ENCODE results near the gene FAU.
A peak's percentile ranks its signal among the peaks of the same experiment; 100 is the strongest.

The FAU gene

DNA sequence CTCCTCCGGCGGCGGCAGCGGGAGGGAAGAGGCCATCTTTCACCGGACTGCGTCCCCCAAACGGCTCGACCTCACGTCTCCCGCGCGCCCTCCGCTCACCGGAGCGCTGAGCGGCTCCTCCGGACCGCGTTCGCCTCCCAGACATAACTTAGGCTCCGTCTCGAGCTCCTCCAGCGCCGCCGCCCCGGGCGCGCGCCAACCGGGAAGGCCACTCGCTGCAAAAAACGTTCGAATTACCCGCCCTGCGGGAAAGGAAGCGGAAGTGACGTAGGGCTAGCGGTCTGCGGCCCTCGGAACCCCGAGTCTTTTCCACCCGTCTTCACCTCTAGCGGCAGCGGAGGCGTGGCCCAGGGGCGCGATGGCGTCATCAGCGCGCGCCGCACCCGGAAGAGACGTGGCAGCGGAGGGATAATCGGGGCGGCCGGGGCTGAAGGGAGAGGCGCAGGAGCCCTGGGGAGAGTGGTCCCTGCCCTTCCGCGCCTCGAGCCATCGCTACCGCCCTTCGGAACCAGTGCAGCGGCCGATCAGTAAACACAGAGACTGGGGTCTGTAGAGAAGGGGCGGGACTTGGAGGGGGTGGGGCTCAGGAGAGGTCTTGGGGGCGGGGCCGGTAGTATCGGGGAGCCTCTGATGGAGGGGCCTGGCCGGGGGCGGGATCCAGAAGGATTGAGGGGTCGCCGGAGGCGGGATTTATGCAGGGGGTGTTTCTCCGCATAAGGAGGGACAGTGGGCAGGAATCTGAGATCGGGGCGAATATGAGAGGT lies 37.9 kb downstream of the FAU start, which contains the start of the genes CDCA5 and ZFPL1:
TSS of gene CDCA5 (minus strand) at position 207 of the 764 bp plus-strand sequence. CDS start at position 145, 62 bp downstream.
TSS of gene ZFPL1 (plus strand) at position 389 of the 764 bp plus-strand sequence. CDS start 477 bp downstream, outside the sequence.
- Histone ChIP-seq H3K9ac (ENCODE audit: low read length) (peak within 1 kb of the TSS; percentile 97), H3K4me1 (ENCODE audit: control insufficient read depth, insufficient read depth, low read length) (peaks cover 18% of the 10 kb centered on the region), H3K9me3 (ENCODE audit: control insufficient read depth, low read length) (no peaks in the 10 kb centered on the region), H3K27me3 (replicated peaks; ENCODE audit: control insufficient read depth, insufficient read depth, low read length) (no peaks in the 10 kb centered on the region), H3K4me3 (ENCODE audit: low read length) (peak within 1 kb of the TSS; percentile 97), H3K36me3 (ENCODE audit: control insufficient read depth, insufficient read depth, low read length, severe bottlenecking) (peaks cover 37% of the 10 kb centered on the region)
- peak; percentile 98 for DNase-seq (ENCODE audit: low read depth)

- Histone ChIP-seq H3K4me1 (ENCODE audit: control insufficient read depth, insufficient read depth, low read length) (peaks cover 18% of the 10 kb centered on the region), H3K4me3 (ENCODE audit: low read length) (peak overlapping the region; percentile 97), H3K9me3 (ENCODE audit: control insufficient read depth, low read length) (no peaks in the 10 kb centered on the region), H3K9ac (ENCODE audit: low read length) (peak overlapping the region; percentile 97), H3K27me3 (replicated peaks; ENCODE audit: control insufficient read depth, insufficient read depth, low read length) (no peaks in the 10 kb centered on the region), H3K36me3 (ENCODE audit: control insufficient read depth, insufficient read depth, low read length, severe bottlenecking) (peaks cover 30% of the 10 kb centered on the region)
- no peak for DNase-seq (ENCODE audit: low read depth)
Observed at GRCh38 chr11:65083134-65083833, 38.6 kb downstream of the FAU start.

DNA sequence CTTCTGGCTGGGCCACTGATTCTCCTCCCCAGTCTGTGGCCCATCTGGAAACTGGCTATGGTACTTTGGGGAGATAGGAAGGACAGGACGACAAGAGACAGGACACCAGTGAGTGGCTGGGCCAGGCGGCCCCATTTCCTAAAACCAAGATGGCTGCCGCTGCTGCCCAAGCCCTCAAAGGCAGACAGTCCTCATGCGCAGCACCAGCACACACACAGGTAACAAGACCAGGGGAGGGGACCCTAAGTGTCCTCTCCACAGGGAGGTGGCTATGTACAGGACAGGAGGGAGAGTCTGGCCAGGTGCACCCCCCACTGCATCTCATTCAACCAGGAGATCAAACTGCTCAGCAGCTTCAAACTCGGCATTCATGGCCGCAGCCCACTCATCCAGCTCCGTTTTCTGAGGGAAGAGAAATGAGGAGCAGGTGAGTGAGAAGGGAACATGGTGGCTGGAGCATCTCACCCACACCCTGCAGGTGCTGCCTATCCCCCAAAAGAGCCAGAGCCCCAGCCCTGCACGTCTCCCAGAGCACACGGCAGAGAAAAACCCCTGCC lies 43.1 kb downstream of the FAU start:
- Histone ChIP-seq H3K27me3 (replicated peaks; ENCODE audit: control insufficient read depth, insufficient read depth, low read length) (no peaks in the 10 kb centered on the region), H3K9ac (ENCODE audit: low read length) (no peak overlapping the region), H3K36me3 (ENCODE audit: control insufficient read depth, insufficient read depth, low read length, severe bottlenecking) (no peaks in the 10 kb centered on the region), H3K9me3 (ENCODE audit: control insufficient read depth, low read length) (no peaks in the 10 kb centered on the region), H3K4me3 (ENCODE audit: low read length) (no peak overlapping the region), H3K4me1 (ENCODE audit: control insufficient read depth, insufficient read depth, low read length) (peaks cover 5% of the 10 kb centered on the region)
- DNase-seq (ENCODE audit: low read depth) = no peak

DNA sequence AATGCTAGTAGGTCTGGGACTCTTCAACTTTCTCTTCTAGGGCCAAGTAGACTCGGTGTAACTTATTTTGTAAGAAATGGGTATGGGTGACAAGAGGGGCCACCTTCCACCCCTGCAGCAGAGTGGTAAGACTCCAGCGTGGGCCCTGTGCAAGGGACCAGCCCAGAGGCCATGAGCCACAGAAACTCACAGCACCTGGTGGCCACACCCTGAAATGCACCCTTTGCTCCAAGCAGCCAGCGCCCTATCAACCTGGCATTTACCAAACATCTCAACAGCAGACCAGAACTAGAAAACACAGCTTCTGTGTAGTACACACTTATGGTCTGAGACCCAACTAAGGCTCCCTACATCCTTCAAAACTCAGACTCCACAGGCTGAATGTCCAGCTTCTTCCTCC lies 43.8 kb downstream of the FAU start:
- no peaks in the 10 kb centered on the region for H3K27me3 ChIP-seq (replicated peaks; ENCODE audit: control insufficient read depth, insufficient read depth, low read length)
- H3K4me1 ChIP-seq (ENCODE audit: control insufficient read depth, insufficient read depth, low read length) = peaks cover under 1% of the 10 kb centered on the region
- H3K9ac ChIP-seq (ENCODE audit: low read length) = no peak overlapping the region
- H3K9me3 ChIP-seq (ENCODE audit: control insufficient read depth, low read length) = no peaks in the 10 kb centered on the region
- peak; percentile 34 for DNase-seq (ENCODE audit: low read depth)
- no peak overlapping the region for H3K4me3 ChIP-seq (ENCODE audit: low read length)
- no peaks in the 10 kb centered on the region for H3K36me3 ChIP-seq (ENCODE audit: control insufficient read depth, insufficient read depth, low read length, severe bottlenecking)

GRCh38 chr11:65077451-65077850 lies 44.5 kb downstream of the FAU start:
- no peak overlapping the region for H3K9ac ChIP-seq (ENCODE audit: low read length)
- no peak for DNase-seq (ENCODE audit: low read depth)
- no peaks in the 10 kb centered on the region for H3K36me3 ChIP-seq (ENCODE audit: control insufficient read depth, insufficient read depth, low read length, severe bottlenecking)

DNA sequence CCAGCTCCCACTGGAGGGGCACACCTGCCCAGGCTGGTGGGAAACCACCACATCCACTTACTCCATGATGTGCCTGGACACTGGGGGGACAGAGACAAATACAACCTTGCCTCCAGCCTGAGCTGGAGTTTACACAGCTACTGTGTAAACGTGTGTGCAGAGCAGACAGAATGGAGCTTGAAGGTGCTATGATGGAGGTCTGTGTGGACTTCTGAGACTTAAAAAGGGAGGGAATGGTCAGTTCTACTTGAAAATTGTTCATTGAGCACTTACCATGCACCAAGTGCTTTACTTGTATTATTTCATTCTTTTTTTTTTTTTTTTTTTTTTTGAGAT lies 49.3 kb downstream of the FAU start:
- Histone ChIP-seq H3K4me3 (ENCODE audit: low read length) (no peak overlapping the region), H3K9ac (ENCODE audit: low read length) (no peak overlapping the region), H3K27me3 (replicated peaks; ENCODE audit: control insufficient read depth, insufficient read depth, low read length) (no peaks in the 10 kb centered on the region), H3K4me1 (ENCODE audit: control insufficient read depth, insufficient read depth, low read length) (no peaks in the 10 kb centered on the region), H3K36me3 (ENCODE audit: control insufficient read depth, insufficient read depth, low read length, severe bottlenecking) (no peaks in the 10 kb centered on the region), H3K9me3 (ENCODE audit: control insufficient read depth, low read length) (no peaks in the 10 kb centered on the region)
- DNase-seq (ENCODE audit: low read depth) = no peak

More at GRCh38 chr11:65077451-65077850, 44.5 kb downstream of the FAU start:
- no peak overlapping the region for H3K4me3 ChIP-seq (ENCODE audit: low read length)
- no peaks in the 10 kb centered on the region for H3K27me3 ChIP-seq (replicated peaks; ENCODE audit: control insufficient read depth, insufficient read depth, low read length)
- H3K4me1 ChIP-seq (ENCODE audit: control insufficient read depth, insufficient read depth, low read length) = no peaks in the 10 kb centered on the region
- no peaks in the 10 kb centered on the region for H3K9me3 ChIP-seq (ENCODE audit: control insufficient read depth, low read length)

DNA sequence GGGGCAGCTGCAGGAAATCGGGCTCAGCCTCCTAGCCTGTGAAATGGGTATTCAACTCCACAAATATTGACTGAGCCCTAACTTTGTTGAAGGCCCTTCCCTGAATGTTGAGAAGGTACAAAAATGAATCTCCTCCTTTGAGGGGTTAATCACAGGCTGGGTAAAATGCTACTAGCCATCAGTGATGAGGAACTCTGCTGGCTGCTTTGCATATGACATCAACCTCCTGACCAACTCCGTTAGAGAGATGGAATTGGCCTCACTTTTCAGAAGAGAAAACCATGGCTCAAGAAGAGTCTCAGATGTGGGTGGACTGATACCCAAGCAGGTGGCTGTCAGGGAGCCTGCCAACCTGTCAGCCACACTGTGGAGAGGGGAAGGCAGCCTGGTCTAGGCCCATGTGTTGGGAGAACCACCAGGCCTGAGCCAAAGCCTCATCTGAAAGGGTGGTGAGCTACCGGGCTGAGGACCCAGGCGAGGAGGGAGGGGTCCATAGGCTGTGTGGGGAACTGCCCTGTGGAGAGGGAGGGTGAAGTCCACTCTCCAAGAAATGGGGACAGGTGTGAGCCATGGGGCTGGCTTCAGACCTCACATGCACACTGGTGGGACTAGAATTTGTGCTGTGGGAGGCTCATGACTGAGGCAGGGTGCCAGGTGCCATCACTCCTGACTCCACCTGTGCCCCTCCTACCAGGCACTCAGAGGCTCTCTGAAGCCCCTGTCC lies 49.9 kb downstream of the FAU start:
- H3K9ac ChIP-seq (ENCODE audit: low read length) = no peak overlapping the region
- no peak for DNase-seq (ENCODE audit: low read depth)
- no peak overlapping the region for H3K4me3 ChIP-seq (ENCODE audit: low read length)
- peaks cover 1% of the 10 kb centered on the region for H3K27me3 ChIP-seq (replicated peaks; ENCODE audit: control insufficient read depth, insufficient read depth, low read length)
- no peaks in the 10 kb centered on the region for H3K36me3 ChIP-seq (ENCODE audit: control insufficient read depth, insufficient read depth, low read length, severe bottlenecking)
- H3K4me1 ChIP-seq (ENCODE audit: control insufficient read depth, insufficient read depth, low read length) = no peaks in the 10 kb centered on the region
- H3K9me3 ChIP-seq (ENCODE audit: control insufficient read depth, low read length) = no peaks in the 10 kb centered on the region
